PC-3 (cell line): Measurements from ENCODE around the gene TPO.

Experiments used
- CTCF ChIP-seq: fragments of 300-600 bp; sonication (generic); conservative IDR thresholded peaks from 2 replicates; pipeline ENCODE4 v1.5.1; 2017; ENCODE audit warnings: antibody characterized with exemption, low read depth, mild to moderate bottlenecking, low read length
- EZH2 ChIP-seq: fragments of 300-600 bp; sonication (generic); IDR thresholded peaks from one replicate; pipeline ENCODE4 v1.6.1; 2017; ENCODE audit warnings: antibody characterized with exemption, mild to moderate bottlenecking, low read length; ENCODE audit not compliant: unreplicated experiment
- EZH2phosphoT487 ChIP-seq: fragments of 300-600 bp; sonication (generic); IDR thresholded peaks from 2 replicates; pipeline ENCODE4 v1.6.1; 2018; ENCODE audit warnings: mild to moderate bottlenecking, antibody characterized with exemption, low read length, borderline replicate concordance

DNA sequence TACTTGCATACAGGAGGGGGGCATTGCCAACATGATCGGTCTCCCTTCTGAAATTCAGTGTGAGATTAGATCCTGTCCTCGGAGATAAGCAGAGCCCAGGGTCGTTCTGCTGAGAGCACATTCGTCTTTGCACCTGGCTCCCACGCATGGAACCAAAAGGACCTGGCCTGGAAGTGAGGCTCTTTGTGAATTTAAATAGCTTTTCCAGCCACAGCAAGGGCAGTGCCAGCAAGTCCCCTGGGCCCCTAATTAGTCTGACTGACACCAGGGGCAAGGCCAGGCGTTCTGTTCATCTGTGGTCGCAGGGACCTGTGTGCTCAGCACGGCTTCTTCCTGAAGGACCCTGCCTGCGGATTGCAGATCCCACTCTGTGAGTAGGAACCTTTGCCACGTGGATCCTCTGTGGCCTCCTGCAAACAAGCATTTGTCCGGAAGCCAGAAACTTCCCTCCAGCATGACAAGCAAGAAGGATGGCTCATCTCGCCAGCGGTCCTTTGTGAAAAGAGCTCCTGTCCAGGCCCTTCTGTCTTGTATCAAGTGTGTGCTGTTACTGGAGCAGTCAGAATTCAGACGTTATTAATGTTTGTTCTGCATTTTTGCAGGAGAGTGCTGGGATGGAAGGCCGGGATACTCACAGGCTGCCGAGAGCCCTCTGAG lies 128.7 kb downstream of the TPO start:
- TF ChIP-seq CTCF (no peak), EZH2phosphoT487 (no peak), EZH2 (no peak)
